ENCODE results near the gene RFTN2. TPM values are rescaled to one million over a fixed set of nuclear protein-coding genes. Genes with fewer than 3 reads are reported as not detected.

Gene RFTN2
- total RNA-seq, 1 donor from 2014 or later: 8.2 TPM

GRCh38 chr2:197626965-197627625, 48.3 kb downstream of the RFTN2 start:
- Histone ChIP-seq H4K20me1 (ENCODE audit: low read depth) (no peaks in the 10 kb centered on the region), H3K27ac (no peak overlapping the region), H3K4me3 (no peak overlapping the region), H3K9ac (no peak overlapping the region), H3K36me3 (no peaks in the 10 kb centered on the region), H3F3A (ENCODE audit: low read depth) (peaks cover 17% of the 10 kb centered on the region), H3K9me3 (ENCODE audit: low read depth) (no peaks in the 10 kb centered on the region), H3K79me2 (ENCODE audit: low read depth) (no peaks in the 10 kb centered on the region), H3K4me2 (no peak overlapping the region), H3K27me3 (no peaks in the 10 kb centered on the region), H2AFZ (replicated peaks) (peak overlapping the region; percentile 9), H3K4me1 (peaks cover 20% of the 10 kb centered on the region)
- DNase-seq (ENCODE audit: low spot score): no peak
- H3K4me1 Mint-ChIP-seq: peaks cover 20% of the 10 kb centered on the region
- peaks cover 2% of the 10 kb centered on the region for H3K27me3 Mint-ChIP-seq (ENCODE audit: insufficient read depth, low read depth)
- TF ChIP-seq EZH2phosphoT487 (IDR thresholded peaks at IDR 0.05): no peak
- peak overlapping the region; percentile 63 for H3K4me3 Mint-ChIP-seq
- H3K27ac Mint-ChIP-seq: peak overlapping the region; percentile 97
- peaks cover 17% of the 10 kb centered on the region for H3K9me3 Mint-ChIP-seq
- H3K36me3 Mint-ChIP-seq: peaks cover 30% of the 10 kb centered on the region

DNA sequence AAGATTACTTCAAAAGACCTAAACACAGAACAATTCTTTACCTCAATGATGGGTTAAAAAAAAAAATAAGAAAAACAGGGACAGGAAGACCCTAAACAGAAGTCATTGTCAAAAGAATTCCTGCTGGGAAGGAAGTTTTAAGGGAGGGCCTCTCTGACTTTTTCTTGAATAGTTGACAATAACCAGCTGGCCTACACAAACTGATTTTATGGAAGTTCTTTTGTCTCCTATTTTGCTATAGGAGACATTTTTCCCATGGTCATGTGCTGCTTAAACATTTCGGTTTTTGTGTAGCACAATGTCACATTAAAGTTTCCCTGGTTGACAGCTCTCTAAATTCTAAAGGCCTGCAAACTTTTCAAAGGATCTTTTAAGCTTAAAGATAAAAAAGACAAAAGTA, 55.3 kb downstream of the RFTN2 start:
- Histone ChIP-seq H3K36me3 (no peaks in the 10 kb centered on the region), H3K4me2 (no peak overlapping the region), H2AFZ (replicated peaks) (no peak overlapping the region), H4K20me1 (ENCODE audit: low read depth) (no peaks in the 10 kb centered on the region), H3K4me3 (no peak overlapping the region), H3K9ac (no peak overlapping the region), H3K79me2 (ENCODE audit: low read depth) (no peaks in the 10 kb centered on the region), H3K27me3 (no peaks in the 10 kb centered on the region), H3K4me1 (peaks cover 7% of the 10 kb centered on the region), H3F3A (ENCODE audit: low read depth) (peaks cover 5% of the 10 kb centered on the region), H3K27ac (no peak overlapping the region), H3K9me3 (ENCODE audit: low read depth) (no peaks in the 10 kb centered on the region)
- no peak overlapping the region for H3K27ac Mint-ChIP-seq
- H3K36me3 Mint-ChIP-seq: peaks cover 37% of the 10 kb centered on the region
- peaks cover 2% of the 10 kb centered on the region for H3K27me3 Mint-ChIP-seq (ENCODE audit: insufficient read depth, low read depth)
- no peak for DNase-seq (ENCODE audit: low spot score)
- peaks cover 14% of the 10 kb centered on the region for H3K9me3 Mint-ChIP-seq
- TF ChIP-seq EZH2 (IDR thresholded peaks at IDR 0.05): no peak
- no peak for TF ChIP-seq EZH2phosphoT487 (IDR thresholded peaks at IDR 0.05)
- TF ChIP-seq, protein P1, sequence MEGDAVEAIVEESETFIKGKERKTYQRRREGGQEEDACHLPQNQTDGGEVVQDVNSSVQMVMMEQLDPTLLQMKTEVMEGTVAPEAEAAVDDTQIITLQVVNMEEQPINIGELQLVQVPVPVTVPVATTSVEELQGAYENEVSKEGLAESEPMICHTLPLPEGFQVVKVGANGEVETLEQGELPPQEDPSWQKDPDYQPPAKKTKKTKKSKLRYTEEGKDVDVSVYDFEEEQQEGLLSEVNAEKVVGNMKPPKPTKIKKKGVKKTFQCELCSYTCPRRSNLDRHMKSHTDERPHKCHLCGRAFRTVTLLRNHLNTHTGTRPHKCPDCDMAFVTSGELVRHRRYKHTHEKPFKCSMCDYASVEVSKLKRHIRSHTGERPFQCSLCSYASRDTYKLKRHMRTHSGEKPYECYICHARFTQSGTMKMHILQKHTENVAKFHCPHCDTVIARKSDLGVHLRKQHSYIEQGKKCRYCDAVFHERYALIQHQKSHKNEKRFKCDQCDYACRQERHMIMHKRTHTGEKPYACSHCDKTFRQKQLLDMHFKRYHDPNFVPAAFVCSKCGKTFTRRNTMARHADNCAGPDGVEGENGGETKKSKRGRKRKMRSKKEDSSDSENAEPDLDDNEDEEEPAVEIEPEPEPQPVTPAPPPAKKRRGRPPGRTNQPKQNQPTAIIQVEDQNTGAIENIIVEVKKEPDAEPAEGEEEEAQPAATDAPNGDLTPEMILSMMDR (IDR thresholded peaks at IDR 0.05): no peak
- peaks cover 14% of the 10 kb centered on the region for H3K4me1 Mint-ChIP-seq
- no peak overlapping the region for H3K4me3 Mint-ChIP-seq

- H3K9ac ChIP-seq: no peak overlapping the region
- H3K27me3 Mint-ChIP-seq (ENCODE audit: insufficient read depth, low read depth): no peaks in the 10 kb centered on the region
- H3K36me3 ChIP-seq: no peaks in the 10 kb centered on the region
- no peaks in the 10 kb centered on the region for H3K79me2 ChIP-seq (ENCODE audit: low read depth)
- TF ChIP-seq, protein P1 (IDR thresholded peaks at IDR 0.05): no peak
- no peak for TF ChIP-seq EZH2phosphoT487 (IDR thresholded peaks at IDR 0.05)
- TF ChIP-seq EZH2 (IDR thresholded peaks at IDR 0.05): no peak
- H3K4me1 ChIP-seq: peaks cover 6% of the 10 kb centered on the region
- no peak overlapping the region for H3K27ac Mint-ChIP-seq
- no peak for DNase-seq (ENCODE audit: low spot score)
- H3K36me3 Mint-ChIP-seq: peaks cover 50% of the 10 kb centered on the region
- no peak overlapping the region for H3K4me2 ChIP-seq
- peaks cover 7% of the 10 kb centered on the region for H3K9me3 Mint-ChIP-seq
- H4K20me1 ChIP-seq (ENCODE audit: low read depth): no peaks in the 10 kb centered on the region
- H3K4me3 Mint-ChIP-seq: no peak overlapping the region
- no peak overlapping the region for H3K4me3 ChIP-seq
- peaks cover 5% of the 10 kb centered on the region for H3F3A ChIP-seq (ENCODE audit: low read depth)
- no peaks in the 10 kb centered on the region for H3K27me3 ChIP-seq
- no peaks in the 10 kb centered on the region for H3K9me3 ChIP-seq (ENCODE audit: low read depth)
- H2AFZ ChIP-seq (replicated peaks): no peak overlapping the region
- peaks cover 5% of the 10 kb centered on the region for H3K4me1 Mint-ChIP-seq
- no peak overlapping the region for H3K27ac ChIP-seq
Observed at GRCh38 chr2:197615016-197615652, 60.3 kb downstream of the RFTN2 start.

DNA sequence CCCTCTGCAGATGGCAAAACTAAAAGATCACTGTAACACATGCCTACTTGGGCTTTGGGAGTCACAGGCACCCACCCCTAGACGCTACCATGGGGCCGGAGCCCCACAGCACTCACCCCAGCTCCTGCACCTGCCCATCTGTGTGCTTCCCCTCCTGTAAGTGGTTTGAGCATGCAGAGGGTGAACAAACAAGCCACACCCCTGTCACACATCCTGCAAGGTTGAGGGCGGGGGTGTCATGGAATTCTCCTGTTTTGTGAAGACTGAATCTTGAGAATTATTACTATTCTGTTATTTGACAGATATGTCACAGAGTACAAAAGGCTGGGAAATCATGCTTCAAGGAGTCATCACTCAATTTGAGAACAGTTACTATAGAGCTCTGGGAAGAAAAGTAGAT, 60.9 kb downstream of the RFTN2 start:
- Mint-ChIP-seq H3K27ac (no peak overlapping the region), H3K4me3 (no peak overlapping the region)
- no peak overlapping the region for H3K27ac ChIP-seq

More for the DNA sequence above, 60.9 kb downstream of the RFTN2 start:
- TF ChIP-seq EZH2 (IDR thresholded peaks at IDR 0.05) (no peak), EZH2phosphoT487 (IDR thresholded peaks at IDR 0.05) (no peak)
- TF ChIP-seq, protein P1 (IDR thresholded peaks at IDR 0.05): no peak
- peaks cover 52% of the 10 kb centered on the region for H3K36me3 Mint-ChIP-seq
- Histone ChIP-seq H3K9me3 (ENCODE audit: low read depth) (no peaks in the 10 kb centered on the region), H3K9ac (no peak overlapping the region), H3K4me2 (no peak overlapping the region), H2AFZ (replicated peaks) (no peak overlapping the region), H3K27me3 (no peaks in the 10 kb centered on the region), H3F3A (ENCODE audit: low read depth) (no peaks in the 10 kb centered on the region), H3K4me3 (no peak overlapping the region), H3K4me1 (no peaks in the 10 kb centered on the region), H3K79me2 (ENCODE audit: low read depth) (no peaks in the 10 kb centered on the region), H3K36me3 (no peaks in the 10 kb centered on the region), H4K20me1 (ENCODE audit: low read depth) (no peaks in the 10 kb centered on the region)
- no peaks in the 10 kb centered on the region for H3K4me1 Mint-ChIP-seq
- H3K9me3 Mint-ChIP-seq: peaks cover 12% of the 10 kb centered on the region
- H3K27me3 Mint-ChIP-seq (ENCODE audit: insufficient read depth, low read depth): no peaks in the 10 kb centered on the region
- DNase-seq (ENCODE audit: low spot score): no peak
